Neural crest cell (in vitro differentiated cells): ENCODE measurements around the gene PRKAR2B. TPM values are rescaled to one million over a fixed set of nuclear protein-coding genes. Genes with fewer than 3 reads are reported as not detected.
A peak's percentile ranks its signal among the peaks of the same experiment; 100 is the strongest.

Experiments used
- DNase-seq: peaks from one replicate; pipeline ENCODE4 v3.0.0; 2021; ENCODE audit warnings: low read depth, mixed read lengths, low spot score
- H3K27ac Mint-ChIP-seq: one replicate; pipeline ENCODE4 v1.8.0; 2021; ENCODE audit warnings: mild to moderate bottlenecking, mixed read lengths; ENCODE audit not compliant: unreplicated experiment
- H3K27me3 Mint-ChIP-seq: 2 replicates; pipeline ENCODE4 v1.8.0; 2021; ENCODE audit warnings: low read depth, mild to moderate bottlenecking, mixed read lengths
- H3K36me3 Mint-ChIP-seq: 2 replicates; pipeline ENCODE4 v1.8.0; 2021; ENCODE audit warnings: low read depth, mild to moderate bottlenecking, mixed read lengths
- H3K4me1 Mint-ChIP-seq: 2 replicates; pipeline ENCODE4 v1.8.0; 2021; ENCODE audit warnings: mixed read lengths
- H3K4me3 Mint-ChIP-seq: one replicate; pipeline ENCODE4 v1.8.0; 2021; ENCODE audit warnings: mild to moderate bottlenecking, mixed read lengths
- H3K9me3 Mint-ChIP-seq: 2 replicates; pipeline ENCODE4 v1.8.0; 2021; ENCODE audit warnings: mixed read lengths
- CTCF ChIP-seq: fragments of 200-600 bp; sonication (generic); conservative IDR thresholded peaks from 2 replicates; pipeline ENCODE4 v1.5.0; 2021; ENCODE audit warnings: antibody characterized with exemption, mild to moderate bottlenecking
- total RNA-seq: library from RNA; stranded (reverse); gene quantifications from 2 replicates; pipeline ENCODE4 v1.2.1, GENCODE V29; 2021

Gene PRKAR2B
- total RNA-seq, 1 donor from 2014 or later: 14.4 TPM

DNA sequence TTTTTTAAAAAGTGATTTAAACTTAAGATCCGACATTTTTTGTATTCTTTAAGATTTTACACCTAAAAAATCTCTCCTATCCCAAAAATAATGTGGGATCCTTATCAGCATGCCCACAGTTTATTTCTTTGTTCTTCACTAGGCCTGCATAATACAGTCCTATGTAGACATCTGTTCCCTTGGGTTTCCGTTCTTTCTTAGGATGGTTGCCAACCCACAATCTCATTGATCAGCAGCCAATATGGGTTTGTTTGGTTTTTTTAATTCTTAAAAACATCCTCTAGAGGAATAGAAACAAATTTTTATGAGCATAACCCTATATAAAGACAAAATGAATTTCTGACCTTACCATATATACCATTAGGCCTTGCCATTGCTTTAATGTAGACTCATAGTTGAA lies 115.9 kb downstream of the PRKAR2B start:
- Mint-ChIP-seq H3K27ac (no peak overlapping the region), H3K27me3 (no peaks in the 10 kb centered on the region), H3K9me3 (no peaks in the 10 kb centered on the region), H3K36me3 (no peaks in the 10 kb centered on the region), H3K4me3 (no peak overlapping the region), H3K4me1 (no peaks in the 10 kb centered on the region)
- DNase-seq: no peak
- no peak for TF ChIP-seq CTCF

GRCh38 chr7:107161415-107161814 lies 116.9 kb downstream of the PRKAR2B start:
- no peak for TF ChIP-seq CTCF
- Mint-ChIP-seq H3K36me3 (no peaks in the 10 kb centered on the region), H3K9me3 (no peaks in the 10 kb centered on the region), H3K4me1 (no peaks in the 10 kb centered on the region), H3K27me3 (no peaks in the 10 kb centered on the region), H3K27ac (no peak overlapping the region), H3K4me3 (no peak overlapping the region)
- DNase-seq: no peak

- no peak for TF ChIP-seq CTCF
- no peak for DNase-seq
- Mint-ChIP-seq H3K9me3 (no peaks in the 10 kb centered on the region), H3K4me3 (no peak overlapping the region), H3K36me3 (no peaks in the 10 kb centered on the region), H3K27ac (no peak overlapping the region), H3K4me1 (peaks cover 4% of the 10 kb centered on the region), H3K27me3 (no peaks in the 10 kb centered on the region)
Measured at GRCh38 chr7:107162475-107162874, 118.0 kb downstream of the PRKAR2B start.

DNA sequence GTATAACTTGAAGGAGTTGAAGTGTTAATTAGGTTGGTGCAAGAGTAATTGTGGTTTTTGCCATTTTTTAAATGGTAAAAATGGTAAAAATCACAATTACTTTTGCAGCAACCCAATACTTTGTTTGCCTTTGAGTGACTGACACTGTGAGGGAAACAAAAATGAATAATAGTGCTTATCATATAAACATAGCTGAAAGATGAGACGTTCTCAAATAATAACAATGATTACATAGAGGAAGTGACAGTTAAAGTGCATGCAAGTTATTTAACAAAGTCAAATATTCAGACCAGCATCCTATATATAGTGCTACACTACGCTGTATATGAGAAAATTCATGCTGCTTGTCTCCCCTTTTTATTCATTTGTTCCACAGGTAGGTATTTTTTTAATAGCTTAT lies 119.6 kb downstream of the PRKAR2B start:
- peak overlapping the region; percentile 35 for H3K4me3 Mint-ChIP-seq
- peaks cover 4% of the 10 kb centered on the region for H3K27me3 Mint-ChIP-seq
- H3K9me3 Mint-ChIP-seq: no peaks in the 10 kb centered on the region
- DNase-seq: no peak
- H3K4me1 Mint-ChIP-seq: peaks cover 16% of the 10 kb centered on the region
- no peak for TF ChIP-seq CTCF
- no peak overlapping the region for H3K27ac Mint-ChIP-seq
- no peaks in the 10 kb centered on the region for H3K36me3 Mint-ChIP-seq

DNA sequence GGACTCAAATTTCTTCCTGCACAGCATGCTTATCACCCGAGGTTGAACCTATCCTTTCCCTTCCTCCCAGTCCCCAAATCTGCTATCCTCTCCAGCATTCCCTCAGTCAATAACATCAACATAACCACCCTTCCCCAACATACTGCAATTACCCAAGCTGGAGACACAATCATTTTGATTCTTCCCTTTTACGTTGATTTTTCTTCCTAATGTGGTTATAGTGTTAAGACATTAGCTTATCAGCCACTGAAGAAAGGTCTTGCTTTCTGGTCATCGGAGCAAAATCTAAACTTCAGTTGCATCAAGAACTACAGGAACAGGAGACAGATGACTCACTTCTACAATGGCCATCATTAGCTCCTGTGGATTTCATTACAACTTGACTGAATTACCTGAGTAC lies 120.8 kb downstream of the PRKAR2B start:
- Mint-ChIP-seq H3K9me3 (no peaks in the 10 kb centered on the region), H3K4me3 (no peak overlapping the region), H3K36me3 (no peaks in the 10 kb centered on the region), H3K4me1 (peaks cover 22% of the 10 kb centered on the region), H3K27me3 (peaks cover 4% of the 10 kb centered on the region), H3K27ac (no peak overlapping the region)
- no peak for TF ChIP-seq CTCF
- no peak for DNase-seq
